DMS79 treated with DMSO at 0.1 percent for 48 hours (cell line): ENCODE measurements around the gene ZSCAN12.
"Not testable (repeated sequence)": the region's sequence is repeated elsewhere in the genome, so short reads cannot be mapped to it uniquely, and the experiment has no call there.

ENCODE experiments used
- DNase-seq: peaks from one replicate; lab custom pipeline; 2025; lab: John Stamatoyannopoulos, UW

Gene ZSCAN12

DNA sequence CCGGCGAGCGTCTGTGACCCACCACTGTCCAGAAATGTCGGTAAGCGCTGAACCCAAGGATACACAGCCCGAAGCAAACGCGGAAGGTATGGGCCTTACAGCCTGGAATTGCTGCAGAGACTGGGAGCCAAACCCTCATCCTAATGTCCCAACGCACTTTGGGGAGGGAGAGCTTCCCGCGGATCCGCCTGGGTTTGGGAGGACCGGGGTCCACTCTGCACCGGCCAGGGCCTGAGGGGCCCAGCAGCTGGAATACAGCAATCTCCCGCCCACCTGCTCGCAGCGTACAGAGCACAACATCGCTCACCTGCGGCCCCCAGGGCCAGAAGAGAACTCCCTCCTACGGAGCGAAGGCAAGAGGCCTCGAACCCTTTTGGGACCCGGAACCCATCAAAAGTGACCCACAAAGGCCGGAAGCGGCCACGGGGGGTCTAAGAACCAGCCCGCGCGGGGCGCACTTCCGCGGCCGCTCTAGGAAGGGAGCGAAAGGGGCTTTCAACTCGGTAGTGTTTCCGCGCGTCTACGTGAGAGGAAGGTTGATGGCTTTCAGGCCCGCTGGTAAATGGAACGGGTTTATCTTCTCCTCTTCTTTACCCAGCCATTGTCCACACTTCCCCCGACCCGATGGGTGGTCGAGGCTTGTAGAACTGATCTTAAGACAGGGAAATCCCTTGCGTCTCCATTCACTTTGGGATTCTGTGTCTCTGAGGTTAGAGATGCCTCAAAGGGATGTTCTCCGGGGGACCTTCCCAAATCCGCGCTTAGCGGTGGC lies at the start of gene ZSCAN12:
TSS of gene ZSCAN12 (minus strand) at position 398 of the 772 bp plus-strand sequence. CDS start 1,342 bp downstream, outside the sequence.
- DNase-seq: peak; percentile 70

DNA sequence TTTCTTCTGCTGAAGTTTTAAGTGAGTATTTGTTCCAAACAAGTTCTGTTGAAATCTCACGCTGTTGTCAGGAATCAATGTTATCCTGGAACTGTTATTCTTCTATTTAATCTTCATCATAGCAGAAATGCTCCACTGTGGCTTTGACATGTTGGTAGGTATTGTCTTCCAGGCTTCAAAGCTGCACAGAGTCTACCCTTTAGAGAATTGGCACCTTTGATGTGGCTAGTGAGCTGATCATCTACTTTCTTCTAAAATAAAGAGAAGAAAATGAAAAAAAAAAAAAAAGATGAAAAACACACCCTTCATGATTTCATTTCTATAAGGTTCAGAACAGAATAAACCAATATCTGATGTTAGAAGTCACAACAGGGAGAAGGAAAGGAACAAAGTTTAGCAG lies 49.5 kb upstream of the ZSCAN12 start:
- no peak for DNase-seq

DNA sequence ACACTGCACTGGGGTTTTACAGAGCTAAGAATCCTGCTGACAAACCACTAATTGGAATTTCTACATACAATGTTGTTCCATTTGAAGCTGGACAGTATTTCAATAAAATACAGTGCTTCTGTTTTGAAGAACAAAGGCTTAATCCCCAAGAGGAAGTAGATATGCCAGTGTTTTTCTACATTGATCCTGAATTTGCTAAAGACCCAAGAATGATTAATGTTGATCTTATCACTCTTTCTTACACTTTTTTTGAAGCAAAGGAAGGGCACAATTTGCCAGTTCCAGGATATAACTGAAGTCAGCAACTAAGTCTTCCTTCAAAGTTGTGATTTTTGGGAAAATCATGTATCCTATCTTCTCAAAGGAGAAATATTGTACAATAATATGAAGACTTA lies 48.0 kb upstream of the ZSCAN12 start:
- not testable (repeated sequence) for DNase-seq

DNA sequence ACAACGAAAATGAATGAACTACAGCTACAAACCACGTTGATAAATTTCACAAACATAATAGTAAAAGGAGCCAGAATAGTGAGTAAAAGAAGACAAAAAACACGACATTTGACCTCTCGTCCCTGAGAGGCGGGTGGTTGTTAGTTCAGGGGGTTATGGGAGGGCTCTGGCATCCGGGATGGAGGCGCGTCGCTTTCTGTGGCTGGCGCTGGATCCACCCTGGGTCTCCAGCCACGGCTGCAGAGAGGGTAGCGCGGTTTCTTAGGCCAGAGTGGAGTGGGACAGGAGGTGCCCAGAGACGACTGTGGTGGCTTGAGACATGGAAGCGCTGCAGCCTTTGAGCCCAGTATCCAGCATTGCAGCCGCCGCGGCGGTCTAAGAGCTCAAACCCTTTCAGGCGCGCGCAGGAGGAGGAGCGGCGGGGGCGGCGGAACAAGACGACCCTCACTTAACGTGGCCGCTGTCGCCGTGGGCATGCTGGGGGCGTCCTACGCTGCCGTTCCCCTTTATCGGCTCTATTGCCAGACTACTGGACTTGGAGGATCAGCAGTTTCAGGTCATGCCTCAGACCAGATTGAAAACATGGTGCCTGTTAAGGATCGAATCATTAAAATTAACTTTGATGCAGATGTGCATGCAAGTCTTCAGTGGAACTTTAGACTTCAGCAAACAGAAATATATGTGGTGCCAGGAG lies 47.4 kb upstream of the ZSCAN12 start:
- DNase-seq: peak; percentile 50

DNA sequence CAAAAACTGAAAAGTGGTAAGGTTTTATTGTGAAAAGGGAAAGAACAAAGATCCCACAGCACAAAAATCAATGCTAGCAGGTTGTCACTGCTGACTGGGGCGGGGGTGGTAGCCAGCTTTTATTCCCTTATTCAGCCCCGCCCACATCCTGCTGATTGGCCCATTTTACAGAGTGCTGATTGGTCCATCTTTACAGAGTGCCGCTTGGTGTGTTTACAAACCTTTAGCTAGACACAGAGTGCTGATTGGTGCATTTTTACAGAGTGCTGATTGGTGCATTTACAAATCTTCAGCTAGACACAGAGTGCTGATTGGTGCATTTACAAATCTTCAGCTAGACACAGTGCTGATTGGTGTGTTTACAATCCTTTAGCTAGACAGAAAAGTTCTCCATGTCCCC lies 45.2 kb upstream of the ZSCAN12 start:
- DNase-seq: not testable (repeated sequence)

DNA sequence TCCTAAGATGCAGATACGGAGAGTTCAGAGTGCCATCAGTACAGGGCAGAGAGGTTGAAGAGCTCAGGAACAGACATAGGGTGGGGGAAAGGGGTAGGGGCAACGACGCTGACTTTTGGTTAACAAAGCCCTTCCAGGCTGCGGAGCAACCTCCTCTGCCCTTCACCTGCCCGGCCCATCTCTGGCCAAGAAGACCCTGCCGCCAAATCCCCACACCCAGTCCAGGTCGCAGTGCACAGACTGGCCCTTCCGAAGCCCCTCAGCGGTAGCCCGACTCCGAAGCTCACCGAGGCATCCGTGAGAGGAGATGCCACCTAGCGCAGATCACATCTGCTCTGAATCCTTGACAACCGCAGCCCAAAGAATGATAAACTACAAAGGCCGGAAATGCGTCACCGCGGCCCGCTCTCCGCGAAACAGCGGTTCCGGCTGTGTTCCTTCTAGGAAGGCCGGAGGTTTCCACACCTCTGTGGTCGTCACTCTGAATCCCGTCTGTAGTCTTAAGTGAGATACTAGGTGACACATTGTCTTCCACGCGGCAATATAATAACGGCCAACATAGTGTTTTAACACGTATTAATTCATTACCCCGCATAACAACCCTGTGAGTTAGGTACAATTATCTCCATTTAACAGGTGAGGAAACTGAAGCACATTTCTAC lies 43.7 kb upstream of the ZSCAN12 start, which contains the start of gene ZSCAN23:
TSS of gene ZSCAN23 (minus strand) at position 380 of the 662 bp plus-strand sequence. CDS start 7,225 bp downstream, outside the sequence.
- DNase-seq: peak; percentile 84

DNA sequence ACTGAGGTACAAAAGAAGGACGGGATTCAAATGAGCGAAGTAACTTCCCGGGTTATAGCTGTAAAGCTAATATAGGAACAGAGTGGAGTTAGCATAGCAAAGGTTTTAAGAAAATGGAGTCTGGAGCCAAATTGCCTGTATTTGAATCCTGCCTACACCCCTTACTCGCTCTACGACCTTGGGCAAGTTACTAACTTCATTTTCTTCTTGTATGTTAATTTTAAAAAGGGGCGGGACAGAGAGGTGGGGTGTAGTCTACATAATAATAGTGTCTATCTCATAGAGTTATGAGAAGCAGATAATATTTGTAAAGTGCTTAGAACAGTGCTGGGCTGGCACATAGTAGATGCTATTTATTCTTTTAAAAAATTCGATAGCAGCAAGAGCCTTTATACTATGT lies 43.0 kb upstream of the ZSCAN12 start:
- no peak for DNase-seq

DNA sequence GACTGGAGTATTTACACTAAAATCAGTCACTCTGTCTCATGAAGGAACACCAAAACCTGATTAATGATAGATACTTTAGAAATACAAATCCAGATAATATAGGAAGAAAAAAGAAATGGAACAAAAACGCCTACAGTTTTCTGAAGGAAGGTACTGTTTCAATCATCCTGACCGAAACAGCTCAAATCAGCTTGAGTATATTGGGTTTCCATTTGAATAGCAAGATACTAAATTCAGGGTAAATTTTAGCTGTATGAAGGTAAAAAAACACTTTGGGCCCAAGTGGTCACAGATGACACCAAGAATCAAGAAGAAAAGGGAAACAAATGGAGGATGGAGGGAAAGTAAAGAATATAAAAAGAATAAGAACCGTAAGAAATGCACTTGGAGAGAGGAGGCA lies 36.9 kb upstream of the ZSCAN12 start:
- DNase-seq: no peak

DNA sequence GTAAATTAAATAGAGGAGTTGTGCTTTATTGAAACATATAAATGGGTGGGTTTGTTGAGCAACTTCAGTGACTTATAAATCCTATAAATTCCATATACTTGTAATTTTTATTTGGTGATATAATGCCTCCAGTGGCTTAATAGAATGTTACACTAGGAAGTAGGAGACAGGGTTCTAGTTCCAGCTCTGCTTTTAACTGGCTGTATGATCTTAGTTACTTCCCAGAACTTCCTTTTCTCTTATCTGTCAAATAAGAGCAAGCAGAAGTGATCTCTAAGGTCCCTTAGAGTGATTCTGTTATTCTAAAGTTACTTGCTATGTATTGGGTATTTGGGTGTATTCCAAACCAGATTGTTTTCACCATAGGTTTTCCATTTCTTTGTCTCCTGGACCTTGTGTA lies 33.6 kb upstream of the ZSCAN12 start:
- DNase-seq: no peak

DNA sequence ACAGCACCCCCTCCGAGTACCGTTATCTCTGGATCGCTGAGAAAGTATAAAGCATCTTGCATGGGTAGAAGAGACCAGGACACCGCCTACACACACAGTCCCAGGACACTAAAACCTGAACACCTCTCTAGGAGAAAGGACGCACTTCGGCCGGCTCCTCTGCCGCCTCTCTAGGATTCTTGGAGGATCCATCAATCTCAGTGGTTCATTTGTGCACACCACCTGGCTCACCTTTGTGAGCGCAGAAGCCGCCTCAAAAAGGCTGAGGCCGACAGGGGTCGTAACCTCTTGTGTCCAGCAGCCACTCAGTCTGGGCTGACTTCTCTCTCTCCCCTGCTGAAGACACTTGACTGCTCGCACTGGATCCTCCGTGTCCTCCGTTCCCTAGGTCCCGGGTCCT lies 30.2 kb upstream of the ZSCAN12 start:
- no peak for DNase-seq

DNA sequence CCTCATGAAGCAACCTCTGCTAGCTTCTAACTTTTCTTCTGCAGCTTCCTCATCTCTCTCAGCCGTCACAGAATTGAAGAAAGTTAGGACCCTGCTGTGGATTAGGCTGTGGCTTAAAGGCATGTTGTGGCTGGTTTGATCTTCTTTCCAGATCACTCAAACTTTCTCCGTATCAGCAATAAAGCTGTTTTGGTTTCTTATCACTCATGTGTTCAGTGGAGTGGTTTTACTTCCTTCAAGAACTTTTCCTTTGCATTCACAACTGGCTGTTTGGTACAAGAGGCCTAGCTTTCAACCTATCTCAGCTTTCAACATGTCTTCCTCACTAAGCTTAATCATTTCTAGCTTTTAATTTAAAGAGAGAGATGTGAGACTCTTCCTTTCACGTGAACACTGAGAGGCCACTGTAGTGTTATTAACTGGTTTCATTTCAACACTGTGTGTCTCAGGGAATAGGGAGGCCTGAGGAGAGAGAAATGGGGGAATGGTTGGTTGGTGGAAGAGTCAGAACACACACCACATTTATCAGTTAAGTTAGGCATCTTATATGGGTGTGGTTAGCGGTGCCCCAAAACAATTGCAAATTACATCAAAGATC lies 26.5 kb upstream of the ZSCAN12 start:
- DNase-seq: no peak

DNA sequence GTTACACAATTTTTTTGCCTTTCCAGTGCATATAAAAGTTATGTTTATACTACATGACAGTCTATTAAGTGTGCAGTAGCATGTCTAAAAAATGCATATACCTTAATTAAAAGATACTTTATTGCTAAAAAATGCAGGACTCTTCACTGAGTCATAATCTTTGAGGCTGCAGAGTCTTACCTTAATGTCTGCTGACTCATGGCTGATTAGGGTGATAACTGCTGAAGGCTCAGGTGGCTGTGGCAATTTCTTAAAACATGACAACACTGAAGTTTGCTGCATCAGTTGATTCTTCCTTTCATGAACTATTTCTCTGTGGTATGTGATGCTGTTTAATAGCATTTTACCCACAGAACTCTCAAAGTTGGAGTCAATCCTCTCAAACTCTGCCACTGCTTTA lies 24.6 kb upstream of the ZSCAN12 start:
- no peak for DNase-seq

DNA sequence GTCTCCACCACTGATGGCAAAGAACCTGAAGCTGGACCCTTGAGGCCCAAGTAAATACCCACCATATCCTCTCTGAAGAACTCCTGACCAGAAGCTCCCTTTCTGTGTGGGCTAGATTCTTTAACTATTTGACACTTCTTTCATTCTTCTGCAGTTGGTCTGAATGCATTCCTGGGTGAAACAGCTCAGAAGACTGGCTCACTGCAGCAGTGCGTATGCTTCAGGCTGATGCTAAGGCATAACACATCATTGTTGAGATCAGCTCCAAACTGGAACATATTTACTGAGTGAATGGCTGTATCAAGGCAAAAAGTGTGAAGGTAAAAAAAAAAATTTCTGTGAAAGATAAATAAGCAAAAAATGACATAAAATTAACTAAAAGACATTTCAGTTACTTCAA lies 24.0 kb upstream of the ZSCAN12 start:
- no peak for DNase-seq

DNA sequence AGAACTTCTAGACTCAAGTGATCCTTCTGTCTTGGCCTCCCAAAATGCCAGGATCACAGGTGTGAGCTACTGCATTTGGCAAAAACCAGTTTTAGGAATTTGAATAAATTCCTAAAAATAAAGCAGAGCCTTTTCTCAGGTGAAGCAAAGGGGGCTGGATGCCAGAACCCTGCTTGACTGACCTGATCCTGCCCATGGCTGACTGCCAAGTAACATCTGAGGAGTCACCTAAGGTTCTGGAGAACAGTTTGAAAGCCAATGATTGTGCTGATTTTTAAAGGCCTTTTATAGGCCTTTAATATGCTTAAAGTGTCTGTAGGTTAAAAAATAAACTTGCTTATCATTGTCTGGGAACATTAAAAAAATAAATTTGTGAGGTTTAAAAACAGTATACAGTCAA lies 14.1 kb upstream of the ZSCAN12 start:
- DNase-seq: no peak

DNA sequence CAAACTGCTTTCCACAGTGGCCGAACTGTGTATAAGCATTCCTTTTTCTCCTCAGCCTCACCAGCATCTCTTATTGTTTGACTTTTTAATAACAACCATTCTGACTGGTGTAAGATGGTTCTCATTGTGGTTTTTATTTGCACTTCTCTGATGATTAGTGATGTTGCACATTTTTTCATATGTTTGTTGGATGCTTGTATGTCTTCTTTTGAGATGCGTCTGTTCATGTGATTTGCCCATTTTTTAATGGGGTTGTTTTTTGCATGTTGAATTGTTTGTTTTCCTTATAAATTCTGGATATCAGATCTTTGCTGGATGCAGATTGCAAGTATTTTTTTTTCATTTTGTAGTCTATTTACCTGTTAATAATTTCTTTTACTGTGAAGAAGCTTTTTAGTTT lies 11.2 kb upstream of the ZSCAN12 start:
- DNase-seq: no peak

DNA sequence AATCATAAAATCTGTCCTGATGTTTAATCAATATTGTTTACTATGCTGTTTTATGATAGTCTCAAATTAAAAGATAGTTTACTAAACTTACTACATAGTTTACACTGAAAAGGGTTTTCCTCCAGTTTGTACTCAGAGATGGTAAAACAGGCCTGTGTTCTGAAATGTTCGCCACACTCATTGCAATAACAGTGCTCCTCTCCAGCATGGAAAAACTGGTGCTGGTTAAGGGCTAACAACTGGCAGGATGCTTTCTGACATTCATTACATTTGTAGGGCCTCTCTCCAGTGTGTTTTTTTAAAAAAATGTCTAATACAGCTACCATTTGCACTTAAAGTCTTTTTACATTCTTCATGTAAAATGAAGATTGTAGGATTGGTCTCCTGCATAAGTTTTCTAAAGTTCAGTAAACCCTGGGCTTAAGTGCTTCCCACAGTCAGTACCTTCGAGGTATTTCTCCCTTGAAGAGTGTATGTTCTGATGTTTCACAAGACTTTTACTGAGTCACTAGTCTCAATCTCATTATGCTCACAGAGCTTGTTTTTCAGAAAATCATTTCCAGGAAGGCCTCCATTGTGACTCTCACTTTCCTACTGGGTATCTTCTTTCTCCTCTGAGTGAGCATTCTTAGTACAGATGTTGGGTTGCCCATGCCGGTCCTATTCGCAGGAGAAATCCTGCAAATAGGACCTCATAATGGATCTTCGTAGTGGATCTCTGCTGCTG lies 8.7 kb upstream of the ZSCAN12 start:
- DNase-seq: no peak

DNA sequence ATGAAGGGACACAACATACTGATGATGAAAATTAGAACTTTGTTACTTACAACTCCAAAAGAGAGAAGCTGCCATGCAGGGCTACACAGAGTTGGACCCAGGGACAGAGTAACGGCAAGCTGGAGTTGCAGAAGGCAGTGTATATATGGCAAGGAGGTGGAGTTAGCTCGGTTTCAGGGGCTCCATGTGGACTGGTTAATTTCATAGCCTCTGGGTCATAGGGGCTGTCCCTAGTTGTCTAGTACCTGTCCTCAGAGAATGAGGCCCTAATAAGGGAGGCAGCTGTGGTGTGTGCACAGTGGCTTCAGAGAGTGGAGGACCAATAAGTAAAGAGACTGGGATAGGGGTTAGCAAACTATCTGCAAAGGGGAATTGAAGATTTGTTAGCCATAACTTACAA lies 7.9 kb upstream of the ZSCAN12 start:
- DNase-seq: no peak

DNA sequence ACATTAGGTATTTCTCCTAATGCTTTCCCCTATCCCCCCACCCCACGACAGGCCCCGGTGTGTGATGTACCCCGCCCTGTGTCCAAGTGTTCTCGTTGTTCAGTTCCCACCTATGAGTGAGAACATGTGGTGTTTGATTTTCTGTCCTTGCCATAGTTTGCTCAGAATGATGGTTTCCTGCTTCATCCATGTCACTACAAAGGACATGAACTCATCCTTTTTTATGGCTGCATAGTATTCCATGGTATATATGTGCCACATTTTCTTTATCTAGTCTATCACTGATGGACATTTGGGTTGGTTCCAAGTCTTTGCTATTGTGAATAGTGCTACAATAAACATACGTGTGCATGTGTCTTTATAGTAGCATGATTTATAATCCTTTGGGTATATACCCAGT lies 4.4 kb upstream of the ZSCAN12 start:
- DNase-seq: not testable (repeated sequence)

DNA sequence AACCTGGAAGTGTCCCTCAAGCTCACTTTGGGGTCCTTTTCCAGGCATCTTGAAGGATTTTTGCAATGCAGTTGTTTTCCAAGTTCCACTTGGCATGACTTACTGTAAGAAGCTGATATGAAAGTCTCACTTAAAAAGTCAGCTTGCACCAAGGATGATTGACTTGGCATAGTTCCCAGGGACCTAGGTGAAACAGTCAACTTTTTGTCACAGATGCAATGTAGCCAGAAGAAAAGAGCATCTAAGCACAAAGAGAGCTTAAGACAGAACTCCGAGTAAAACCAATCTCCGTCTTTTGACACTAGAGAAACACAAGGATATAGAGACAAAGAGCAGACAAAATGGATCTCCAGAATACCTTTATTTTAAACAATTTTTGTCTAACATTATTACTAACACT lies 2.6 kb upstream of the ZSCAN12 start:
- DNase-seq: peak; percentile 23

DNA sequence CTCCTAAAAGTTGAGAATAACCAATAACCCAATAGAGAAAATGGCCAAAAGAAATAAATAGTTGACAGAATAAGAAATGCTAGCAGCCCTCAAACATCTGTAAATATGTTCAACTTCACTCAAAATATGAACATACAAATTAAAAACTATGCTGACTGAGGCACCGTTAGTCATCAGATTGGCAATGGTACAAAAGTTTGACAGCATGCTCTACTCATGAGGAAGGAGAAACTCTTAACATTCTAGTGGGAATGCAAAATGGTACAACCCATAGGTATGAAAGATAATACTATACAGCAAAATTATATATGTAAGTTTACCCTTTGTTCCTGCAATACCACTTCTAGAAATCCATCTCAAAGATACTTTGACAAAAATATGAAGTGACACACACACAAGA lies 1.6 kb upstream of the ZSCAN12 start:
- no peak for DNase-seq

DNA sequence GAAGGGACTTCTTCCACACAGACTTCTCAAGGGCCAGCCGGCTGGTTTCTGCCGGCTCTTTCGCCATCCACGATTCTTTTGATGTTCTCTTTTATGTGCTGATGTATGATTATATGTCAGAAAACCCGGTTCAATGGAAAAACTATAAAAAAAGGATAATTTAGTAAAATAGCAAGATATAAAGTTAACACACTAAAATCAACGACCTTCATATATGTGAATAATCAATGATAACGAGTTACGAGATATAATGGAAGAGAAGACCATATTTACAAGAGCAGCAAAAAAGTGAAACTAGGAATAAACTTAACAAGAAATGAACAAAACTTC lies 540 bp upstream of the ZSCAN12 start:
- no peak for DNase-seq

DNA sequence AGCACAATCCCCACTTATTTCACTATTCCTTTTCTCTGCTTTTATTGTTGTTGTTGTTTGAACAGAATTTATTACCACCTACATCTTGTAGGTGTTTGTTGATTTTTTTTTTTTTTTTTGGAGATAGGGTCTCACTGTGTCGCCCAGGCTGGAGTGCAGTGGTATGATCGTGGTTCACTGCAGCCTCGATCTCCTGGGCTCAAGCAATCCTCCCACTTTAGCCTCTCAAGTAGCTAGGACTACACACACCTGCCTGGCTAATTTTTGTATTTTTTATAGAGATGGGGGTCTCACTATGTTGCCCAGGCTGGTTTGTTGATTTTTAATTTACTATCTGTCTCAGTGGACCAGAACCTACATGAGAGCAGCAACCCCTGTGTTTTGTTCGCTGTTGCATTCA lies 3.6 kb downstream of the ZSCAN12 start:
- no peak for DNase-seq
